IPS-20b (cell line): ENCODE measurements around the gene ATM.

Source experiments
- H3K27ac ChIP-seq: one replicate; pipeline ENCODE4 v1.5.1; 2013; ENCODE audit warnings: low read length
- H3K27me3 ChIP-seq: 2 replicates; pipeline ENCODE4 v1.6.1; 2013; ENCODE audit warnings: mild to moderate bottlenecking, low read length, inconsistent platforms; ENCODE audit not compliant: insufficient read depth
- H3K36me3 ChIP-seq: 2 replicates; pipeline ENCODE4 v1.6.1; 2013; ENCODE audit warnings: low read depth, mild to moderate bottlenecking, inconsistent platforms, low read length, moderate library complexity; ENCODE audit not compliant: insufficient read depth
- H3K4me1 ChIP-seq: 2 replicates; pipeline ENCODE4 v1.6.1; 2013; ENCODE audit warnings: mild to moderate bottlenecking, control low read depth, inconsistent platforms, low read length, moderate library complexity; ENCODE audit not compliant: insufficient read depth
- H3K4me3 ChIP-seq: 2 replicates; pipeline ENCODE4 v1.5.1; 2013; ENCODE audit warnings: mild to moderate bottlenecking, low read length, inconsistent platforms
- H3K9ac ChIP-seq: 2 replicates; pipeline ENCODE4 v1.6.1; 2013; ENCODE audit warnings: low read depth, mild to moderate bottlenecking, inconsistent platforms, low read length, moderate library complexity
- H3K9me3 ChIP-seq: 2 replicates; pipeline ENCODE4 v1.6.1; 2013; ENCODE audit warnings: mild to moderate bottlenecking, low read depth, low read length, inconsistent platforms; ENCODE audit not compliant: insufficient read depth

The ATM gene

GRCh38 chr11:108206969-108207682 is 15.7 kb upstream of the ATM start:
- Histone ChIP-seq H3K36me3 (peaks cover 79% of the 10 kb centered on the region), H3K27ac (no peak overlapping the region), H3K9me3 (peaks cover 3% of the 10 kb centered on the region), H3K4me3 (no peak overlapping the region), H3K4me1 (no peaks in the 10 kb centered on the region), H3K9ac (no peak overlapping the region), H3K27me3 (no peaks in the 10 kb centered on the region)

- H3K9me3 ChIP-seq = peaks cover 3% of the 10 kb centered on the region; the same call in 1 of the 2 replicates
- H3K4me3 ChIP-seq = no peak overlapping the region
- H3K27me3 ChIP-seq = no peaks in the 10 kb centered on the region
- H3K9ac ChIP-seq = no peak overlapping the region
- H3K27ac ChIP-seq = no peak overlapping the region
- peaks cover 76% of the 10 kb centered on the region for H3K36me3 ChIP-seq
- no peaks in the 10 kb centered on the region for H3K4me1 ChIP-seq
These were observed 15.2 kb upstream of the ATM start for GRCh38 chr11:108207683-108208060.

DNA sequence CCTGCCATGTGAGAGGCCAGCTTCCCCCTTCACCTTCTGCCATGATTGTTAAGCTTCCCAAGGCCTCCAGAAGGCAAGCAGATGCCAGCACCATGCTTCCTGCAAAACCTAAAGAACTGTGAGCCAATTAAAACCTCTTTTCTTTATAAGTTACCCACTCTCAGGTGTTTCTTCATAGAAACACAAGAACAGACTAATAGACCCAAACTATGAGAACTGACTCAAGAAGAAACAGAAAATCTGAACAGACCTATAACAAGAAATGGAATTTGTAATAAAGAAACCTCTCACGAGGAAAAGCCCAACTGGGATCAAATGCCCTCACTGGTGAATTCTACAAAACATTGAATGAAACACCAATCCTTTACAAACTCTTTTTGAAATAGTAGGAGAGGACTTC is 12.4 kb upstream of the ATM start:
- peaks cover 66% of the 10 kb centered on the region for H3K36me3 ChIP-seq
- H3K9me3 ChIP-seq = no peaks in the 10 kb centered on the region

DNA sequence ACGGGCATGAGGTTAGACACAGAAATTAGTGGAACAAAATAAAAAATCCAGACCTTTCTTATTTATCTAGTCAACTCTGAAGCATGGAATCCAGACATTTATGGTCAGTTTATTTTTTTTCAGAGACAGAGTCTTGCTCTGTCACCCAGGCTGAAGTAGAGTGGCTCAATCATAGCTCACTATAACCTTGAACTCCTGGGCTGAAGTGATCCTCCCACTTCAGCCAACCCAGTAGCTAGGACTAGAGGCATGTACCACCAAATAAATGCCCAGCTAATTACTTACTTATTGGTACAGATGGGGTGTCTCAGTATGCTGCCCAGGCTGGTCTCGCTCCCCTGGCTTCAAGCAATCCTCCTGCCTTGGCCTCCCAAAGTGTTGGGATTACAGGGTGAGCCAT is 9.1 kb upstream of the ATM start:
- H3K27ac ChIP-seq = no peak overlapping the region
- H3K4me1 ChIP-seq = peaks cover 4% of the 10 kb centered on the region; the same call in 1 of the 2 replicates
- H3K9me3 ChIP-seq = no peaks in the 10 kb centered on the region
- H3K4me3 ChIP-seq = no peak overlapping the region
- no peaks in the 10 kb centered on the region for H3K27me3 ChIP-seq
- no peak overlapping the region for H3K9ac ChIP-seq
- H3K36me3 ChIP-seq = peaks cover 42% of the 10 kb centered on the region

More for the DNA sequence above, 12.4 kb upstream of the ATM start:
- Histone ChIP-seq H3K4me1 (no peaks in the 10 kb centered on the region), H3K27me3 (no peaks in the 10 kb centered on the region), H3K9ac (no peak overlapping the region), H3K4me3 (no peak overlapping the region), H3K27ac (no peak overlapping the region)

DNA sequence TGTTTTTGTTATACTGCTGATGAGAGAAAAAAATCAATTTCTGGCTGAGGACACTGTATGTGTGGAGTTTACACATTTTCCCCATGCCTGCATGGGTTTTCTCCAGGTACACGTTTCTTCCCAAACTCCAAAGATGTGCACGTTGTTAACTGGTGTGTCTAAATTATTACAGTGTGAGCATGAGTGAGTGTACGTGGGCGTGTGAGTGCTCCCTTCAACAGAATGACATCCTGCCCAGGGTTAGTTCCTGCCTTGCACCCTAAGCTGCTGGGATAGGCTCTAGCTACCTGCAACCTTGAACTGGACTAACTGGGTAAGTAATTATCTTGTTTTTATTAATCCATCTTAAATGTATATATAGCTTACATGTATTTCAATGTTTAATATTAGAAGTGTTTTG is 5.9 kb upstream of the ATM start:
- no peak overlapping the region for H3K9ac ChIP-seq
- no peaks in the 10 kb centered on the region for H3K27me3 ChIP-seq
- no peak overlapping the region for H3K27ac ChIP-seq
- peaks cover 22% of the 10 kb centered on the region; the same call in 1 of the 2 replicates for H3K36me3 ChIP-seq
- H3K9me3 ChIP-seq = no peaks in the 10 kb centered on the region
- H3K4me3 ChIP-seq = no peak overlapping the region
- H3K4me1 ChIP-seq = peaks cover 24% of the 10 kb centered on the region; the same call in 1 of the 2 replicates

DNA sequence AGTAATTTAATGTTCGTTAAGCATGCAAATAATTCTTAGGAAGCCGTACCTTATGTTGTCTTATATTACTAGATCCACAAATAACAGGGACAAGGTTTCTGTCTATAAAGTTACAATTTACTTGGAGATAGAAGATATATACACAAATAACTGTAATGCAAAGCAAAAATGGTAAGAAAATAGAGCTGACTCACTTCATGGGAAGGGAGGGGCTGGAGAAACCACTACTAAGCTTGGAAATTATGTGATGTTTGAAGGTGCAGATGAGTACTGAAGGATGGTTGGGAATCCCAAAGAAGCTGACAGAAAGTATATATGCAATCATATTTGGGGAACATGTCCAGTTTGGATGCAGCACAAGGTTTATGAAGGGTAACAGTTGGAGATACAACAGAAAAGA is 4.4 kb upstream of the ATM start:
- Histone ChIP-seq H3K9ac (no peak overlapping the region), H3K27ac (no peak overlapping the region), H3K27me3 (no peaks in the 10 kb centered on the region), H3K36me3 (peaks cover 12% of the 10 kb centered on the region; the same call in 1 of the 2 replicates), H3K9me3 (no peaks in the 10 kb centered on the region), H3K4me3 (no peak overlapping the region), H3K4me1 (peaks cover 24% of the 10 kb centered on the region; the same call in 1 of the 2 replicates)

GRCh38 chr11:108218912-108219783 is 3.7 kb upstream of the ATM start:
- no peaks in the 10 kb centered on the region for H3K9me3 ChIP-seq
- H3K4me1 ChIP-seq = peaks cover 26% of the 10 kb centered on the region
- H3K27me3 ChIP-seq = no peaks in the 10 kb centered on the region
- H3K4me3 ChIP-seq = peak overlapping the region; percentile 52
- 0 out of 2 replicates have a peak overlapping the region, but pooled peaks have one; percentile 12 for H3K9ac ChIP-seq
- peaks cover 7% of the 10 kb centered on the region; the same call in 1 of the 2 replicates for H3K36me3 ChIP-seq
- no peak overlapping the region for H3K27ac ChIP-seq

- no peaks in the 10 kb centered on the region for H3K9me3 ChIP-seq
- peak overlapping the region; percentile 96 for H3K4me3 ChIP-seq
- peak overlapping the region; percentile 100; the same call in 1 of the 2 replicates for H3K9ac ChIP-seq
- H3K27ac ChIP-seq = no peak overlapping the region
- H3K27me3 ChIP-seq = no peaks in the 10 kb centered on the region
- peaks cover 40% of the 10 kb centered on the region for H3K4me1 ChIP-seq
- H3K36me3 ChIP-seq = peaks cover 10% of the 10 kb centered on the region; the same call in 1 of the 2 replicates
These were observed 2.0 kb upstream of the ATM start for GRCh38 chr11:108220721-108221336.

DNA sequence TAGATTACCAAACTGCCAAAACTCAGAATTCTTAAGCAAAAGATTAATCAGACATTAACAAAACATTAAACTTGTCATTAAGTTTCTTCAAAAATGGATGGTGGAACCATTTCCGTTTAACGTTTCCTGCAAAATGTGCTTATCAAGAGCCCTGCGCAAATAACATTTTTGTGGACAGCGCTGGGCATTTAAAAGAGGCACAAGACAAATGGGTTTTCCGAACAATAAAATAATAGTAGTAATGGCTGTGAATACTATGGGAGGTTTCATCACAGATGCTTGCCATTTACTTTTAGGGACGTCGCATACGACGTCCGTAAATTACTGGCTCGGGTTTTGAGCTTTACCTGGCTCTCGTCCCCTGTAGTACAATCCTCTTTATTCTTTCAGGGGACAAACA is 1.5 kb upstream of the ATM start:
- H3K27ac ChIP-seq = peak overlapping the region; percentile 98
- peaks cover 40% of the 10 kb centered on the region for H3K4me1 ChIP-seq
- H3K4me3 ChIP-seq = peak overlapping the region; percentile 96
- peak overlapping the region; percentile 100 for H3K9ac ChIP-seq
- no peaks in the 10 kb centered on the region for H3K27me3 ChIP-seq
- H3K9me3 ChIP-seq = no peaks in the 10 kb centered on the region
- H3K36me3 ChIP-seq = peaks cover 15% of the 10 kb centered on the region

DNA sequence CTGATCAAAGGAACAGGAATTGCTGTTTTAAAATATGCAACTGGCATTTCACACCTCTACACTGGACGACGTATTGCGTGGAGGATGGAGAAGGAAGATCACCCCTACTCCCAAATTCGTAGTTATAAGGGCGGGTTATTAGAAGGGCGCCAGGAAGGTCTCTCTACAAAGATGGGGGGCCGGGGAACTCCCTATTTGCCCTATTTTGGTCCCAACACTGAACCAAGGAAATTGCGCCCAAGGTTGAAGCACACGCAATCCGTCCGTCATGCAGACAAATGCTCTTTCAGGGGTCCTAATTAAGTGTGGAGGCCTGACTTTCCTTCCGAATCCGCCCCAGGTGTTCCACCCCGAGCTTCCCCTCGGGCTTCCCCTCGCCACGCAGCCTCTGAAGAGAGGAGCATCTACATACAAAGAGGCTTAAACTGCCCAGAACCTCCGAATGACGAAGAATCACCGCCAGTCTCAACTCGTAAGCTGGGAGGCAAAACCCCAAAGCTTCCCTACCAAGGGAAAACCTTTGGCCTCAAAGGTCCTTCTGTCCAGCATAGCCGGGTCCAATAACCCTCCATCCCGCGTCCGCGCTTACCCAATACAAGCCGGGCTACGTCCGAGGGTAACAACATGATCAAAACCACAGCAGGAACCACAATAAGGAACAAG is 825 bp upstream of the ATM start:
- Histone ChIP-seq H3K9me3 (no peaks in the 10 kb centered on the region), H3K9ac (peak overlapping the region; percentile 100), H3K27ac (peak overlapping the region; percentile 98), H3K36me3 (peaks cover 15% of the 10 kb centered on the region), H3K4me1 (peaks cover 40% of the 10 kb centered on the region), H3K4me3 (peak overlapping the region; percentile 96), H3K27me3 (no peaks in the 10 kb centered on the region)
